H9 (cell line): ENCODE results near the gene COTL1. TPM values are rescaled to one million over a fixed set of nuclear protein-coding genes. Genes with fewer than 3 reads are reported as not detected.

Experiments used
- DNase-seq: peaks from one replicate; pipeline ENCODE4 v3.0.0-alpha.2; 2017
- H2AFZ ChIP-seq: one replicate; pipeline ENCODE4 v1.6.1; 2013; ENCODE audit warnings: mild to moderate bottlenecking, low read length, control low read depth, moderate library complexity
- H2AK5ac ChIP-seq: 2 replicates; pipeline ENCODE4 v1.6.1; 2013; ENCODE audit warnings: low read length, control low read depth, mixed read lengths; ENCODE audit not compliant: insufficient read length
- H2BK120ac ChIP-seq: one replicate; pipeline ENCODE4 v1.6.1; 2013; ENCODE audit warnings: low read depth, mild to moderate bottlenecking, low read length, control low read depth, inconsistent platforms; ENCODE audit not compliant: poor library complexity, severe bottlenecking
- H2BK12ac ChIP-seq: 2 replicates; pipeline ENCODE4 v1.6.1; 2013; ENCODE audit warnings: low read length, control low read depth, mixed read lengths, low read depth; ENCODE audit not compliant: insufficient read length
- H2BK15ac ChIP-seq: 2 replicates; pipeline ENCODE4 v1.6.1; 2013; ENCODE audit warnings: low read depth, low read length, control low read depth
- H2BK20ac ChIP-seq: one replicate; pipeline ENCODE4 v1.6.1; 2013; ENCODE audit warnings: low read depth, mild to moderate bottlenecking, low read length, control low read depth, inconsistent platforms; ENCODE audit not compliant: poor library complexity, severe bottlenecking
- H2BK5ac ChIP-seq: 2 replicates; pipeline ENCODE4 v1.6.1; 2013; ENCODE audit warnings: low read length, control low read depth, mixed read lengths; ENCODE audit not compliant: insufficient read length
- H3K14ac ChIP-seq: 2 replicates; pipeline ENCODE4 v1.6.1; 2013; ENCODE audit warnings: low read length, control low read depth; ENCODE audit not compliant: insufficient read depth
- H3K18ac ChIP-seq: 2 replicates; pipeline ENCODE4 v1.6.1; 2013; ENCODE audit warnings: low read depth, mild to moderate bottlenecking, mixed read lengths, low read length, control low read depth; ENCODE audit not compliant: insufficient read length
- H3K23ac ChIP-seq: 2 replicates; pipeline ENCODE4 v1.6.1; 2013; ENCODE audit warnings: low read length, control low read depth, mixed read lengths, low read depth; ENCODE audit not compliant: insufficient read length
- H3K23me2 ChIP-seq: 2 replicates; pipeline ENCODE4 v1.6.1; 2013; ENCODE audit warnings: low read depth, mild to moderate bottlenecking, mixed read lengths, low read length, control low read depth; ENCODE audit not compliant: insufficient read length, poor library complexity, severe bottlenecking
- H3K27ac ChIP-seq: 2 replicates; pipeline ENCODE4 v1.5.1; 2013; ENCODE audit warnings: low read length, control low read depth, mixed read lengths, low read depth; ENCODE audit not compliant: insufficient read length
- H3K27me3 ChIP-seq: 2 replicates; pipeline ENCODE4 v1.6.1; 2013; ENCODE audit warnings: low read length, control low read depth, inconsistent platforms; ENCODE audit not compliant: insufficient read depth
- H3K4ac ChIP-seq: 2 replicates; pipeline ENCODE4 v1.6.1; 2013; ENCODE audit warnings: low read depth, mild to moderate bottlenecking, control low read depth, inconsistent platforms, low read length, moderate library complexity
- H3K4me1 ChIP-seq: 2 replicates; pipeline ENCODE4 v1.6.1; 2013; ENCODE audit warnings: low read length, control low read depth, inconsistent platforms; ENCODE audit not compliant: insufficient read depth
- H3K4me2 ChIP-seq: 2 replicates; pipeline ENCODE4 v1.6.1; 2013; ENCODE audit warnings: low read length, control low read depth, mixed read lengths; ENCODE audit not compliant: insufficient read length, insufficient read depth
- H3K56ac ChIP-seq: 2 replicates; pipeline ENCODE4 v1.6.1; 2013; ENCODE audit warnings: low read depth, mild to moderate bottlenecking, mixed read lengths, low read length, control low read depth; ENCODE audit not compliant: insufficient read length
- H3K79me1 ChIP-seq: 2 replicates; pipeline ENCODE4 v1.6.1; 2013; ENCODE audit warnings: low read depth, mild to moderate bottlenecking, moderate library complexity, low read length, control low read depth, inconsistent platforms; ENCODE audit not compliant: insufficient read depth, poor library complexity, severe bottlenecking
- H3K79me2 ChIP-seq: 2 replicates; pipeline ENCODE4 v1.6.1; 2013; ENCODE audit warnings: low read length, control low read depth, inconsistent platforms; ENCODE audit not compliant: insufficient read depth
- H3K9ac ChIP-seq: 2 replicates; pipeline ENCODE4 v1.6.1; 2013; ENCODE audit warnings: low read length, control low read depth, mixed read lengths; ENCODE audit not compliant: insufficient read length; ENCODE audit errors: extremely low read depth
- H3K9me3 ChIP-seq: one replicate; pipeline ENCODE4 v1.6.1; 2013; ENCODE audit warnings: low read depth, low read length, inconsistent platforms; ENCODE audit not compliant: control insufficient read depth
- H3T11ph ChIP-seq: one replicate; pipeline ENCODE4 v1.6.1; 2013; ENCODE audit warnings: mild to moderate bottlenecking, low read length, control low read depth, inconsistent platforms
- H4K20me1 ChIP-seq: one replicate; pipeline ENCODE4 v1.6.1; 2013; ENCODE audit not compliant: control insufficient read depth, insufficient read length, insufficient read depth
- H4K5ac ChIP-seq: 2 replicates; pipeline ENCODE4 v1.6.1; 2013; ENCODE audit warnings: low read depth, mild to moderate bottlenecking, mixed read lengths, low read length, control low read depth; ENCODE audit not compliant: insufficient read length
- H4K8ac ChIP-seq: replicated peaks from 2 replicates; pipeline ENCODE4 v1.6.1; 2013; ENCODE audit warnings: low read length, control low read depth, mixed read lengths, low read depth; ENCODE audit not compliant: insufficient read length
- H4K91ac ChIP-seq: 2 replicates; pipeline ENCODE4 v1.6.1; 2013; ENCODE audit warnings: low read depth, mild to moderate bottlenecking, moderate library complexity, mixed read lengths, low read length, control low read depth; ENCODE audit not compliant: insufficient read length
- H3K27ac Mint-ChIP-seq, 3 experiments: 2 replicates in 2 of 3; 3 replicates in 1 of 3; pipeline ENCODE4 v1.8.0; 2020 to 2021; ENCODE audit warnings: mixed read lengths in 3 of 3, mild to moderate bottlenecking in 1 of 3, moderate library complexity in 1 of 3
- H3K27me3 Mint-ChIP-seq: 2 replicates; pipeline ENCODE4 v1.8.0; 2021; ENCODE audit warnings: low read depth, mild to moderate bottlenecking, moderate library complexity, mixed read lengths
- H3K36me3 Mint-ChIP-seq, 3 experiments: 2 replicates in 2 of 3; 3 replicates in 1 of 3; pipeline ENCODE4 v1.8.0; 2020 to 2021; ENCODE audit warnings: low read depth in 3 of 3, mixed read lengths in 3 of 3; ENCODE audit not compliant: insufficient read depth in 1 of 3
- H3K4me1 Mint-ChIP-seq, 2 experiments: 2 replicates each; pipeline ENCODE4 v1.8.0; 2020; ENCODE audit warnings: mixed read lengths in 2 of 2
- H3K4me3 Mint-ChIP-seq, 2 experiments: 2 replicates in 1 of 2; 3 replicates in 1 of 2; pipeline ENCODE4 v1.8.0; 2020 to 2021; ENCODE audit warnings: mild to moderate bottlenecking in 2 of 2, mixed read lengths in 2 of 2, moderate library complexity in 1 of 2
- H3K9me3 Mint-ChIP-seq, 2 experiments: 2 replicates in 1 of 2; 3 replicates in 1 of 2; pipeline ENCODE4 v1.8.0; 2020; ENCODE audit warnings: mild to moderate bottlenecking in 2 of 2, mixed read lengths in 2 of 2, moderate library complexity in 1 of 2
- CTCF ChIP-seq: fragments of 200-600 bp; sonication (generic); conservative IDR thresholded peaks from 3 replicates; pipeline ENCODE4 v1.8.0; 2021; ENCODE audit warnings: antibody characterized with exemption, mild to moderate bottlenecking
- WGBS: extraction: QIAGEN DNeasy Blood & Tissue Kit; methylation state at CpG from one replicate; pipeline ENCODE4 v1.1.7; 2013; ENCODE audit warnings: missing lambda C conversion rate, low lambda C conversion rate, mixed read lengths; ENCODE audit not compliant: insufficient read length; ENCODE audit errors: extremely low coverage; 5-methylcytosine and 5-hydroxymethylcytosine counted together
- total RNA-seq: library from RNA; stranded (reverse); gene quantifications from 2 replicates; pipeline ENCODE4 v1.2.1, GENCODE V29; 2021

COTL1 gene
- total RNA-seq, 1 experiment from 2014 or later = 81.4 TPM

DNA sequence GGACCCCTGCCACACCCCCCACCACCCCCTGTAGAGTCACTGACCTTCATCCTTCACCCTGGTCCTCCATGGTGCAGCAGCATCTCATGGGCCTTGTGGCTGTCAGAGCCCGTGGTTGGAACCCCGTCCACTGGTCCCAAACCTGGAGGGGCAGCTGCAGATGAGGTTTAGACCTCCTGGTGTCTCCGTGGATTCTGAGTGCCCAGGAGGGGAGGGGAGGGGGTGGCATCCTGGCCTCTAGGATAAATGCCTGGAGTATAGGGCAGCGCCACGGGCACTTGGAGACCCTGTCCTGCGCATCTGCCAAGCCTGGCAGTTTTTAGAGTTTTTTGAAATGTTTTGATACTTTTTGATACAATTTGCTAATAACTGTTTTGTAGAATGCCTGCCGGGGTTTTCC is 48.0 kb upstream of the COTL1 start:
- no peak overlapping the region for H3K9ac ChIP-seq
- no peak overlapping the region for H4K8ac ChIP-seq
- H3K4me1 ChIP-seq = no peaks in the 10 kb centered on the region
- no peak overlapping the region for H3T11ph ChIP-seq
- no peak overlapping the region for H3K23ac ChIP-seq
- H3K9me3 Mint-ChIP-seq = no peaks in the 10 kb centered on the region
- H2AFZ ChIP-seq = no peak overlapping the region
- H2BK120ac ChIP-seq = no peak overlapping the region
- TF ChIP-seq CTCF = no peak
- H3K4me1 Mint-ChIP-seq = peaks cover 28 to 36% of the 10 kb centered on the region in 2 experiments
- H4K91ac ChIP-seq = no peak overlapping the region
- no peak overlapping the region for H2BK12ac ChIP-seq
- no peak overlapping the region for H3K4me2 ChIP-seq
- no peak overlapping the region for H3K27ac ChIP-seq
- H2BK20ac ChIP-seq = no peak overlapping the region
- H2BK15ac ChIP-seq = no peak overlapping the region
- H3K56ac ChIP-seq = no peak overlapping the region
- H3K79me1 ChIP-seq = no peaks in the 10 kb centered on the region
- no peaks in the 10 kb centered on the region for H3K27me3 ChIP-seq
- no peaks in the 10 kb centered on the region for H3K23me2 ChIP-seq
- H4K20me1 ChIP-seq = peaks cover 2% of the 10 kb centered on the region
- H3K36me3 Mint-ChIP-seq = peaks cover 14 to 22% (median 18%) of the 10 kb centered on the region in 3 experiments
- WGBS = no CpG with 5 or more reads among the region's 7 CpGs
- H3K18ac ChIP-seq = no peak overlapping the region
- no peak overlapping the region for H3K14ac ChIP-seq
- H3K27ac Mint-ChIP-seq = no peak overlapping the region
- H3K4ac ChIP-seq = no peak overlapping the region
- DNase-seq = no peak
- H3K27me3 Mint-ChIP-seq = no peaks in the 10 kb centered on the region
- H3K4me3 Mint-ChIP-seq = no peak overlapping the region
- no peak overlapping the region for H2BK5ac ChIP-seq
- H4K5ac ChIP-seq = no peak overlapping the region
- no peaks in the 10 kb centered on the region for H3K79me2 ChIP-seq
- H2AK5ac ChIP-seq = no peak overlapping the region
- no peaks in the 10 kb centered on the region for H3K9me3 ChIP-seq
